Eye (tissue), 1 donor: ENCODE data around the gene ABCC8.

ENCODE experiments used
- DNase-seq: peaks from one replicate; pipeline ENCODE4 v3.0.0-alpha.2; 2015

The ABCC8 gene

DNA sequence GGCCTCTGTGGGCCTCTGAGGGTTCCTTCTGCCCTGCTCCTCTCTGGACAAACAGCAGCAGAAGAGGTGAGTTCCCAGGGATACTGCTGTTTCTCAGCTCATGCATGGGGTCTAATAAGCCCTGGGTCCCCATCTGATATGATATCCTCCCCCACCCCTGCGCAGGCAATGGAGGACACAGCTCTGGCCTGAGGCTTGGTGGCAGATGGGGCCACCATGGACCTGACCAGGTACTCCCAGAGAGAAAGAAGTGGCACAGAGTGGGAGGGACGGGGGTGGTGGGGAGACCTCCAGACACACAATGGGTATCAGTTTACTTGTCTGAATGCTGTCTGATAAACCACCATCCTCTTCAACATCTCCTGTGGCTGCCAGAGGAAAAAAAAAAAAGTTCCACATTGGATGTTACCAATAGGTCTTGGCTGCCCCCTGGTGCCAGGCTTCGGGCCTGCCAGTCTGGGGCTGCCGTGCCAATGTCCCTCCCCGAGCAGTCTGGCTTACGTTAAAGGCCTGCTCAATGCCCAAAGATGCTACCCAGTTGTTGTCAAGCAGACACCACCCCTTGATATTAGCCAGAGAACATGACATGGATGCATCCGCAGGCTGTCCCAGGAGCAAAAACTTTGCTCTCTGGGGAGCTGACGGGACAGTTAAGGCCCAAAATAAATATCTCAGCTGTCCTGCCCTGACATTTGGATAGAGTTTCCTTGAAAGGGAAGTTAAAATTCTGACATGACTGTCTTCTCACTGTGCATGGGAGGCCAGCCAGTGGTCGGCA lies 27.9 kb upstream of the ABCC8 start:
- peak; percentile 83 for DNase-seq

DNA sequence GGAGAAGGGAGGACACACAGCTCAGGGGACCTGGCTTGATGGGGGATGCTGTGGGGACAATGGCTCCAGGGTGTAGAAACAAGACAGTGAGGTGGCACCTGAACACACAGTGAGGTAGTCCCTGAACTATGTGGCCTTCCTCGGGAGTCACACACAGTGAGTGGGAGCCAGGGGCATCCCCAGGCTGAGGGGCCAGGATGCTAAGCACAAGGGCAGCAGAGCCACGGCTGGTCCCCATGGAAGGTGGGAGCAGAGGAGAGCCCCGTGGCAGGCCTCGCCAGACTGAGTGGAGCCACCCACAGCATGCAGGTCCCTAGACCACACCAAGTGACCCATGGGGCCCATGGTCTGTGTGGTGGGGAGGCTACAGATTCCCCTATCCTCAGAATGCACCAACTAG lies 26.0 kb upstream of the ABCC8 start:
- DNase-seq: no peak

DNA sequence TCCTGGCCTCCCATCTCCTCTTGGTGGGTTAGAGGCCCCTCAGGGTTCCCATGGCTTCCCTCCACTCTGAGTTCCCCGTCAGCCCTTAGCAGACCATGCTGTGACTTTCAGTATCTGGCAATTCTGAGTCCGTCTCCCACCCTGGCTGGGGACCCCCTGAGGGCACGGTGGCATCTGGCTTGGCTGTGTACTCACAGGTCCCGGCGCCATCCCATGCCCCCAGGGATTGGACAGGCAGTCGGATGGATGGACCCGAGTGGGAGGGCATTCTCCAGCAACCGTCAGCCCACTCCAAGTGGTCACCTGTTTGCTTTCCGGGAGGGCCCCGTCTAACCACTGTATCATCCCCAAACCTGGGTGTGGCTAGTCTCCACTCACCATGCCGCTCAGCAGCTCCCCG lies 24.0 kb upstream of the ABCC8 start:
- DNase-seq: no peak

DNA sequence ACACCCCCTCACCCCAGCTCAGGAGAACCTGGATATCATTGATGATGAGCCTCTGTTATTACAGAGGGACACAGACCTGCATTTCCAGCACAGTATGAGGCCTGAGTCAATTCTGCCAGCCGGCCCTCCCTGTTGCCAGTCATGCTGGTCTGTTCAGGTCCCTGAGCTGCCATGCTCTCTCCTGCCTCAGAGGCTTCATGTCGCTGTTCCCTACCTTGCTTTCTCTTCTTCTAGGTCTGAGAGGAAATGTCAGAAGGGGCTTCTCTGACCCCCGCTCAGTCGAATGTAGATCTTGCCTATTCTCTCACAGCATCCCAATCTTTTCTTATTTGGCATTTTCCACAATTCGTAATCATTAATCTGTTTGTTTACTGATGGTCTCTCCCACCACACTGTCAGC lies 21.8 kb upstream of the ABCC8 start:
- no peak for DNase-seq

DNA sequence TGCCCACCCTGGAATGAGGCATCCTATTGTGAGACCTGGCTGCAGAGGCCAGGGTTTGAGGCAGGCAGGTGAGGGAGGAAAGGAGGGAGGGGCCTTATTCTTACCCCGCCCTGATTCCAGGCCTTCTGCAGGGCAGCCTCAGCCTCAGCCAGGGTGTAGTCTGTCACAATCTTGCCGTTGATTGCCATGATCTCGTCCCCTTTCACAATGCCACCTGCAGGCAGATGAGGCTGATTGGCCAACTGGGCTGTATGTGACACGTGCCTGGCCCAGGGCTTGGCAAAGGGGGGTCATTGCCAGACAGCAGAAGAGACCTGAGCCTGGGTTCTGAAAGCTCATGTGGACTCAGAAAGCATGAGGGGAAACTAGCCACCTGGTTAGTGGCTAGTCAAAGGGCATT lies 21.4 kb upstream of the ABCC8 start:
- DNase-seq: no peak

DNA sequence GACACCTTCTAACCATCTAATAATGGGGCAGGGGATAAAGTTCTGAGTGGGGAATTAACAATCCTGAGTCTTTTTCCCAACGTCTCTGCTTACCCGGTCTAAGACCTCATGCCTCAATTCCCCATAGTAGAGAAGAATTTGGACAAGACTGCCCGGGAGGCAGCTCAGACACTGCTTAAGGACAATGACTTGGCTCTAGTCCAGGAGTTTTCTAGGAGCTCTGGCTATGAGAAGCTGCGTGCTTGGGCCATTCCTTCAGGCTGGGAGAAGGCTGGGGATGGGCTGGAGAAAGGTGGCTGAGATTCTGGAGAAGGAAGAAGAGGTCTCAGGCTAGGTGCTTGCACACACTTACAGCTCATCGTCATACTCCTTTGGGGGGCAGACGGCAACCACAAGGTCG lies 19.8 kb upstream of the ABCC8 start:
- no peak for DNase-seq

DNA sequence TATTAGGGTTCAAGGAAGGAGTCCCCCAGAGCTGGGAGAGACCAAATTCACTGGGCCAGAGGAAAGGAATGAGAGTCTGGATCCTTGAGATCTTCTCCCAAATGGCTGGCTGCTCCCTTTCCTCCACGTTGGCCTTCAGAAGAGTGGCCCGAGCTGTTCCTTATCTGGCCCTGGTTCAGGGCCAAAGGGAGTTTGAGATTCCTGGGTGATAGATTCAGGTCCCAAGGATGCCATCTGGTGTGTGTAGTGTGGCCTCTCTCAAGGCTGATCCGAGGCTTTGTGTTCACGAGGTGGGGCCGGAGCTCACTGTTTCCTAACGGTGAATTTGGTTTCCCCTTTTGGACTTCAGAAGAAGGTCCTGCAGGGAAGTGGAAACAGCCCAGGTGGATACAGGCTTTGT lies 17.4 kb upstream of the ABCC8 start:
- DNase-seq: no peak

DNA sequence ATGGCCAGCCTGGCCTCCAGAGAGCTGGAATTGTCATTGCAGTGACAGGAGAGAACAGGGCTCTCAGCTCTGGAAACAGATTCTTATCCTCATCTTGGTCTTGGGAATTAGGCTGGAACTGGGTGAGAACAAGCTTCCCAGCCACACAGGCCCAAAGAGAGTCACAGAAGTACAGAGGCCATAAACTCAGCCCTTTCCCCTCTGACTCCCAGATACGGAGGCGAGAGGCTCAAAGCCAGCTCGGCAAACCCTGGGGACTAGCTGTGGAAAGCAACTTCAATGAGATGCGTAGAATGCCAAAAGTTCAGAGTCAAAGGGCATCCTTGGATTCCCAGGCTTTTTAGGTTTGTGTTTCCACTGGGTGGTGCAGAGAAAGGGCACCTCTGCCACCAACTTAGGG lies 14.3 kb upstream of the ABCC8 start:
- DNase-seq: no peak

DNA sequence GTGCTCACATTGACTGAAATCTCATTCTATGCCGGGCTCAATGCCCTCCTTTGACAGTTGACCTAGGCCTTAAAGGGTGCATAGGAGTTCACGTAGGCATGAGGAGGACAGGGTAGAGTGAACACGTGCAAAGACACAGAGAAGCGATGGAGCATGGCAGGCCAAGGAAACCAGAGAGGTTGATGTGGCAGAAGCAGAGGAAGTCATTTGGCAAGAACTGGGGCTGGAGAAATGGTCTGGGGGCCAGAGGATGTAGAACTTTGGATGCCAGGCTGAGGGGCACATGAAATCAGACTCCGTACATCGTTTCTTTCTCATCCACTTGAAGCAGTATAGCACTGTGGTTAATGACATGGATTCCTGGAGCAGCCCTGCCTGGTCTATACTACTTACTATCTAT lies 13.6 kb upstream of the ABCC8 start:
- DNase-seq: no peak

DNA sequence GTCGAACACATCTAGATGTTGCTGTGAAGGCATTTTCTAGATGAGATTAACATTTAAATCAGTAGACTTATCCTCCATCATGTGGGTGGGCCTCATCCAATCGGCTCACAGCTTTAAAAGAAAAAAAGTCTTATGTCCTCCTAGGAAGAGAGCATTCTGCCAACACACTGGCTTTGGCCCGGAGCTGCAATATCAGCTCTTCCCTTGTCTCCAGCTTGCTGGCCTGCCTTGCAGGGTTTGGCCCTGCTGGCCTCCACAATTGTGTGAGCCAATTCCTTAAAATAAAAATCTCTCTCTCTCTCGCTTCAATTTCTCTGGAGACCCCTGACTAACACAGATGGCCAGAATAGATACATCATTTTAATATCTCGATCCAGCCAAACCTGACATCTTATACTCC lies 13.1 kb upstream of the ABCC8 start:
- no peak for DNase-seq

DNA sequence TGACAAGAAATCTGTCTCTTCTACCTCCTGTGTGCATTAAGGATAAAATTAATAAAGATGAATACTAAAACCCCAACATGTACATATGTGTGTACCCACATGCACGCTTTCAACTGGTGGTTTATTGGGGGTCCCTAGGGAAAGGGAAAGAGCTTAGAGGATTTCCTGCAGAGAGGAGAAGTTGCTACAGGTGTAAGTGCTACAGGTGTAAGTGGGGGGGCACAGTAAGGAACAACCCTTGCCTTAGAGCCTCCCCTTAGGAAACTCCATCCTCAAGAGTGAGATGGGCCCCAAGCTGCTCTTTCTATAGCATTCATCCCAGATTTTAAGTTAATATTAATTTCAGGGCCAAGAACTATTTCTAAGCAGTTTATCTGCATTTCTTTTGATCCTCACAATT lies 11.9 kb upstream of the ABCC8 start:
- no peak for DNase-seq

DNA sequence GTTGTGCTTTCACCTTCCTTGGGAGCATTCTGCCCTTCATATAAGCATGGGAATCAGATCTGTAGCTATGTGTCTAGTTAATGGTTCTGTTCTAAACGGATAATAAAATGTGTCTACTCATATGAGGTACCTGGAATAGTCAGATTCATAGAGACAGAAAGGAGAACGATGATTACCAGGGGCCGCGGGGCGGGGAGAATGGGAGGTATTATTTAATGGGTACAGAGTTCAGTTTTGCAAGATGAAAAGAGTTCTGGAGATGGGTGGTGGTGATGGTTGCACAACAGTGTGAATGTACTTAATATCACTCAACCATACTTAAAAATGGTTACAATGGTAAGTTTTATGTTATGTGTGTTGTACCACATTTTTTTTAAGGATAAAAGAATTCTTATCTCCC lies 10.0 kb upstream of the ABCC8 start:
- no peak for DNase-seq

DNA sequence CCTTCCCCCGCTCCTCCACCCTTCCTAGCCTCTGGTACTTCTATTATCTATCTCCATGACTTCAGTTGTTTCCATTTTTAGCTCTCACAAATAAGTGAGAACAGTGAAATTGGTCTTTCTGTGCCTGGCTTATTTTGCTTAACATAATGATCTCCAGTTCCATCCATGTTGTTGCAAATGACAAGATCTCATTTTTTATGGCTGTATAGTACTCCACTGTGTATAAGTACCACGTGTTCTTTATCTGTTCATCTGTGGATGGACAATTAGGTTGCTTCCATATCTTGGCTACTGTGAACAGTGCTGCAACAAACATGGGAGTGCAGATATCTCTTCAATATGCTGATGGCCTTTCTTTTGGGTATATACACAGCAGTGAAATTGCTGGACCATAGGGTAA lies 6.9 kb upstream of the ABCC8 start:
- DNase-seq: no peak

DNA sequence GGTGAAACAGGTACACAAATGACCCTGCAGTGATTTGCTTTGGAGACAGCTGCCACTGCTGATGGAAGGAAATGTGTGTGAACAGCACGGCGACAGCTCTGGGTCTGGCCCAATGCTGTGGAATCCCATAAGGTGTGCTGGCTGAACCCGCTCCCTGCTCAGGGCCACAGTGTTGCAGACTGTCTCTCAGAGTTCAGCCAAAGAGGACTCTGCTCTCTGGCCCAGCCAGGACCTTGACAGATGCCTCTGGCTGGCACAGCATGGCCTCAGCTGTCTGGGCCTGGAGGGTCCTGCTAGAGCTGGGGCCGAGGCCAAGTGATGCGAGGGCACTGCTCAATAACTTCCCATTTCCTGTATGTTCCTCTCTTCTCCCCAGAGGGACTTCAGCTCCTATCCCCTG lies 5.3 kb upstream of the ABCC8 start:
- no peak for DNase-seq

DNA sequence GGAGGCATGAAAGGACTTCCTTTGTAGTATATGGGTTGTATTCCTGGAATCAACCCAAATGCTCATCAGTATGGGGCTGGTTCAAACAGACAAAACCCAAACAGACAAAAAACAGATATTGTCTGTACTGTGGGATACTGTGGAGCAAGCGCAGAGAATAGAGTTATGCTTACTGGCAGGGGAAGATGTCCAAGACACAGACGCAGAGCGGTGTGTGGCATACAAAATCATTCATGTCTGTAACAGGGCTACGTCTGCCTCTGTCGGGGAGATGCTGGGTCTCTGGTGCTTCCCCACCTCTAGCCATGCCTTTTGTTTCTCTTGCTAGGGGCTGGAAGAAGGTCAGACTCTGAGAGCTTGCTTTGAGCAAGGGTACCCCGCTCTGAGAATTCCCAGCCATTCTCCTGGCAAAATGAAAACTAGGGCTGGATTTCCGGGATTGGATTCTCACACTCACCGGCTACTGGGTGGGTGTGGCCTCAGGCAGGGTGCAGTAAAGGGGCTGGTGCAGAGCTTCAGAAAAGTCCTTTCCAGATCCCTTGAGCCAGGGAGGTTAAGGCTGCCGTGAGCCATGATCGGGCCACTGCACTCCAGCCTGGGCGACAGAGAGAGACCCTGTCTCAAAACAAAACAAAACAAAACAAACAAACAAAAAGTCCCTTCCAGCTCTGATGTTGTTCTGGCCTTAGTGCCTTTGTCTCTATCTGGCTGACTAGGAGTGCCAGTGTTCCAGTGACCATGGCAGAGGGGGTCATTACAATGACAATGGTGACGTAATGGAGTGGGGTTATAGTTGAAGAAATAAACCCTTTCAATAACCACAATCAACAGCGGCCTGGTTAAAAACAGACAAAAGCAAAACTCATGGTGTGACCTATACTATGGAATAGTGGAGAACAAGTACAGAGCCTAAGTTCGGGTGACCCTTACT lies 2.9 kb upstream of the ABCC8 start:
- peak; percentile 91 for DNase-seq

DNA sequence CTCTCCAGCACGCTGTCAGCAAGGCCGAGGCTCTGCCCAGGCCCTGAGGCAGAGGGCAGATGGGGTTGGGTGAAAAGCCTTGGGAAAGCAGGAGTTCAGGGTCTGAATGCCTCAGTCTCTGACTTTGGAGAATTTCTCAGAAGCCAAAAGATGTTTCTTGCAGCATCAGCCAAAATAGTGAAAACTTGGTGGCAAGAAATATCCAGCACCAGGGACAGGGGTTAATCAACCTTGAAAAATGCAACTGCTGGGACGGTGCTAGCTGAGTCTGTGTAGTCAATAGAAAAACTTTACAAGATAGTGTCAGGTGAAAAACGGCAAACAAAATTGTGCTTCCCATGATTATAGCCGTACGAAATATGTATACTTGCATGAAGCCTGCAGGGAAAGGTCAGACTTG lies 1.4 kb upstream of the ABCC8 start:
- DNase-seq: peak; percentile 17

DNA sequence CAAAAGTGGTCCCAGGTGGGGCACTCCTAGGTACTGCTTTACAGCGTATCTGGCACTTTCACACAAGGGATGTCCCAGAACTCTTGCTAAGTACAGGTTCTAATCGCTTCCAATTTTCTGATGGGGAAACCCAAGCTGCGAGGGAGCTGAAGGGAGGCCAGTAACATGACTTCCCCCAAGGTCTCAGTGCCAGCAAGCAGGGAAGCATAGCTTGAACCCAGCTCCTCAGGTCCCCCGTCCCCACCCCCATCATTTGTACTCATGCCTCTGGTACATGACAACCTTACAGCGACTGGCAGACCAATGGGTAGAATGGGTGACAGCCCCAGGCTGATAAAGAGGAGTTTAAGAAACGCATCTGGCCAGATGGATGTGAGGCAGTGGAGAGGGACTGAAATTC lies 716 bp upstream of the ABCC8 start:
- no peak for DNase-seq

DNA sequence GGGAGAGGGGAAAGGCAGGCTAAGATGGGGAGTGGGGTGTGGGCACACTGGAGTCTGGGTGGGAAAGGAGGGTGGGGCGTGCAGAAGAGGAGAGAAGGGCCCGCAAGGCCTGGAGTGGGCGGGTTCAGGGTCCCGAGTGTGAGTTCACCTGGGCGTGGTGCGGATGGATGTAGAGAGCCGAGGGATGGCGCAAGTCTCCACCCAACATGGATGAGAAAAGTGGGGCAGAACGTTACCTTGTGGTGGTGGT lies 364 bp upstream of the ABCC8 start:
- DNase-seq: no peak

DNA sequence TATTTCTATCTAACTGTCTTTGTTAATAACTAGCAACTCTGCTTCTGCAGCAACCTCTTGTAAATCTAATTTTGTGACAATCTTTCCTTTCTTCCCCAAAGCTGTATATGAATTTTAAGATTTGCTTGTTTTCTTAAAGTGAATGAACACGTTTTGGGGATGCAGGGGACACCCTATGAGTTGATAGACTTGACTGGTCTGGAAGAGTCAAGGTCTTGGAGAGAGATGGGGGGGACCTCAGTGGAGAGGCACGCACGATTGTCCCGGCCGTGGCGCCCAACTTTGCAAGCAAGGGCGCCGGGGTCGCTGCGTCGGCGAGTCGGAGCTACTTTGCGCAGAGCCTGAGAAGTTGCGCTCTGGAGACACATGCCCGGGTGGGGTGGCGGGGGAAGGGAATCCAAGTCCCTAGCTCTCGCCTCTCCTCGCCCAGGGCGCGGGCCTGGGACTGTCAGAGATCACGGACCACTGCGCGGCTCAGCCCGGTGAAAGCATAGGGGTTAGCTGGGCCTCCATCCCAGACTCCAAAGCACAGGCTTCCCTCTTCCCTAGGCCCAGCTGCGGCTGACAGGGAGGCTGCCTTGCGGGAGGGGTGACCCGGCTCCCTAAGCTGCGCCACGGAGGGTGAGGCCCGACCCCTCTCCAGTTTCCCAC lies 854 bp downstream of the ABCC8 start:
- DNase-seq: peak; percentile 50

DNA sequence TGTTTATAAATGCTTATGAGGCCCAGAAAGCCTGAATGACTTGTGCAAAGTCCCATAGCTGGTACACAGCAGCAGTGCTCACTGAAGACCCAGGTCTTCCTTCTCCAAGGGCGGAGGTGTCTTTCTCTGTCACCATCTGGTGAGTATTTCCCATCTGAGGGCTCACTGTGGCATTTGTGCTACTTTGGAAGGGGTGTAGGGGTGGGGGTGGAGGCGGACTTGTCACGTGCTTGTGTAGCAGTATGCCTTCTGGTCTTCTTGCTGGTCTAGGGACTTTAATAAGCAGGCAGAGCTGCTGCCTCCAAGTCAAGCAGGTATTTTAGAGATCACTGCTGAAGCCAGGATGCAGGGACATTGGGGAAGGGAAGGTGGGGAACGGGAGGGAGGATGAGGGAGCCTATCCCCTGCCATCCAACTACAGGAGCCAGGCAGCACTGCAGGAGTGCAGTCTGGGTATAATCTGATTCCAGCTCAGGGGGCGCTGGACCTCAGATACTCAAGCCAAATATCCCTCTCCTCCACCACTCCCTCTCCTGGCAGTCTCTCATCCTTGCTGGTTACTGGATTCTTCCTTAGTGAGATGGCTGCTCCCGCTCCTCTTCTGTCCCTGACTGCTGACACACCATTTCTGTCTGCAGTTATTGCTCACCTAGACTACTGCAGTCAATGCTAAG lies 3.4 kb downstream of the ABCC8 start:
- peak; percentile 53 for DNase-seq

DNA sequence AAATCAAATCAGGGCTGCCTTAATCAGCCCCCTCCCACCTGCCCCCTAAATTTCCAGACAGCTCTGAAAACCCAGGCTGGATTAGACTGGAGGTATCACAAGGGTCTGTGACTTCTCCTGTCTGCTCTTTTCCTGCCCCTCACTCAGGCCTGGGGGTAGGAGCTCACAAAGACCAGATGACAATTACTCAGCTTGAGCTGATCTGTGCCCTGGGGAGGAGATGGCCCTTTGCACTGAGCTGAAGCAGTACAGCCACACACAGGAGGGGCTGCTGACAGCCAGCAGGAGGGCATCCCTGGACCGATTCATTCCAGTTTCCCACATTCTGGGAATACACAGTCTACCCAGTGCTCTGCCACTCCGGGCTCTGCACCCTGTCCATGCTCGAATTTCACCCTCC lies 4.2 kb downstream of the ABCC8 start:
- DNase-seq: peak; percentile 42

DNA sequence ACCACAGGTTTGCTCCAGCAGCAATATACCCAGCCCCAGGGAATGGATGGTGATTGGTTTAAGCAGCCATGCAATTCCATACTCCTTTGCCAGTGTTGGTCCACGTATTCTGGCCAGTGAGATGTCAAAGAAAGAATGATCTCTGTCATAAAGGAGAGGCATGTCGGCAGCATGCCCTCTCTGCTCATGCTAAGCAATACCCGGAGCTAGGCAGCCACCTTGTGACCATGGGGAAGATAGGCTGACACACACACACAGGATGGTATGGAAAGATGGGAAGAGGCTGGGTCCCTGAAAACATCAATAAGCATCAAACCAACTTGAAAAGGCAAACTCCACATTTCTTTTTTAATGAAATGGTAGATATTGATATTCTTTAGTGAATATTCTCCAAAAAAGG lies 5.1 kb downstream of the ABCC8 start:
- DNase-seq: no peak

DNA sequence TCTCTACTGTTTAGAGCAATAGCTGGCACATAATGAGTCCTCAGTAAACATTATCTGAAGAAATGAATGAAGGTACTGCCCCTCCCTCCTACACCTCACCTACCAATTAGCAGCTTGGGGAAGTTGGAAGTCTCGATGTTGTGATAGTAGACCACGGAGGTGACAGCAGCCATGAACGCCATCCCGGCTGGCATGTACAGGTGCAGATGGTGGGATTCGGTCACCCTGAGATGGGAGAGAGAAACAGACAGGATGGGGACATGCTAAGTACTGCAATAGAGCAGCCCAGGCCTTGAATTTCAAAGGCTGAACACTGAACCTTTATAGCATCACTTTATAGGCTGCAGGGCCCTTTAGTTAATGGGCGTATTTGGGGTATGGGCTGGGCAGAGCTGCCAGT lies 6.6 kb downstream of the ABCC8 start:
- DNase-seq: no peak

DNA sequence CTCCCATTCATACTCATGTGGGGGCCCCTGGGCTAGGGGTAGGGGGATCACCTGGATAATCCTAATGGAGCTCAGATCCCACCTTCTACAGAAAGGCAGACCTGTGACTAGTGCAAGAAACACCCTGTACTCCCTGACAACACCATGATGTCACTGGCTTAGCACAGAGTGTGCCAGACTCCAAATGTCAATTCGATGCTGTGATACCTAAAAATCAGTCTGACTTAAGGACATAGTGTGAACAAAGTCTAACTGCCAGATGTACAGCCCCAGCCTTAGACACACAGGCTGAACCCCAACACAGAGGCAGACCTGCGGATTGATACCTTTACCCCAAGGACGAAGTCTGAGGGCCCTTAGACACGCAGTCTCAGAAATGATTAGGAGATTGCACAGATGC lies 8.5 kb downstream of the ABCC8 start:
- DNase-seq: no peak
